Fibroblast of the aortic adventitia (primary cell): Measurements from ENCODE around the gene DNAH8. TPM values are rescaled to one million over a fixed set of nuclear protein-coding genes. Genes with fewer than 3 reads are reported as not detected.

Experiments used
- DNase-seq: peaks from one replicate; pipeline ENCODE4 v3.0.0-alpha.2; 2010; ENCODE audit warnings: low read depth
- H3K4me3 ChIP-seq: 2 replicates; pipeline ENCODE4 v1.5.1; 2011; ENCODE audit warnings: low read depth, mild to moderate bottlenecking, control low read depth, low read length, moderate library complexity
- total RNA-seq: library from RNA; depleted of rRNA; stranded (reverse); fragments of >200 nt; gene quantifications from 2 replicates; pipeline ENCODE4 v1.2.3, GENCODE V29; 2012; ENCODE audit warnings: low replicate concordance
- TF ChIP-seq, protein P1 (sequence below): IDR thresholded peaks from 2 replicates; pipeline ENCODE4 v1.5.1; 2011; ENCODE audit warnings: mild to moderate bottlenecking, low read length, control low read depth, inconsistent platforms; ENCODE audit not compliant: insufficient read depth

The DNAH8 gene
- total RNA-seq, 1 donor, result not detected

DNA sequence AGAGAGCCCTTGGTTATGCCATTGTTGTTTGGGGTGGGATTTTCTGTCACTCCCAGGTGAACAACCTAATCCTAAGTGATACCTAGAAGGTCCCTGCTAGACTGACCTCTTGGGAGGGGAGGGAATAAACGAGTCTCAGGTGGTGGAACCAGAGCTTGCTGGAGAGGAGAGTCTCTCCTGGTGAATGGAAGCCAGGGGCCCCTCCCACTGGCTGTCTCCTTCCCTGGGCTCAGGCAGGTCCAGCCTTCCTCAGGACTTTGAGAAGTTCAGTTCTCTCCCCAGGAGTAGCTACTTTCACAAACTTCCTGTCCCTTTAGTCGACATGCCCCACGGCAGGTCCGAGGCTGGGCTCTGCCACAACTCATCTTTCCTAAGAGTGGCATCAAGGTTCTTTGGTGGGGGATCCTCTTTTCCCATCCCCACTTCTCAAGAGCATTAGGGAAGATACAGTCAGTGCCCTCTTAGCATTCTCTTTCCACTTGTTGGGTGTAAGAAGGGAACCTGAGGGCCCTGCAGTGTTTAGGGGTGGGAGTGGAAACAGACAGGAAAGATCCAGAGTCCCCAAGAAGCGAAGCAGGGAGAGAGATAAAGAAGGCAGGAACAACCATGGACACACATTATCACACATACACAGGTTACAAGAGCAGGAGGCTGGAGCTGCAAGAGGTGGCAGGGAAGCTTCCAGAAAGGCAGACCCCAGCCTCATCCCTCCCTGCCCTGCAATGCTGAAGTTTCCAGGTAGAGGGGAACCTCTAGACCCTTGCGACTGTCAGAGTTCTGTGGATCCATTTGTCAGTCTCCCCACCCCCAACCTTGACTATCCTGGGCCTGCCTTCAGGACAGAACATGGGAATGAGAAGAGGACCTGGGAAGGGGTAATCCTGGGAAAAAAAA, 332.6 kb downstream of the DNAH8 start:
- no peak overlapping the region for H3K4me3 ChIP-seq
- no peak for DNase-seq
- TF ChIP-seq, protein P1, sequence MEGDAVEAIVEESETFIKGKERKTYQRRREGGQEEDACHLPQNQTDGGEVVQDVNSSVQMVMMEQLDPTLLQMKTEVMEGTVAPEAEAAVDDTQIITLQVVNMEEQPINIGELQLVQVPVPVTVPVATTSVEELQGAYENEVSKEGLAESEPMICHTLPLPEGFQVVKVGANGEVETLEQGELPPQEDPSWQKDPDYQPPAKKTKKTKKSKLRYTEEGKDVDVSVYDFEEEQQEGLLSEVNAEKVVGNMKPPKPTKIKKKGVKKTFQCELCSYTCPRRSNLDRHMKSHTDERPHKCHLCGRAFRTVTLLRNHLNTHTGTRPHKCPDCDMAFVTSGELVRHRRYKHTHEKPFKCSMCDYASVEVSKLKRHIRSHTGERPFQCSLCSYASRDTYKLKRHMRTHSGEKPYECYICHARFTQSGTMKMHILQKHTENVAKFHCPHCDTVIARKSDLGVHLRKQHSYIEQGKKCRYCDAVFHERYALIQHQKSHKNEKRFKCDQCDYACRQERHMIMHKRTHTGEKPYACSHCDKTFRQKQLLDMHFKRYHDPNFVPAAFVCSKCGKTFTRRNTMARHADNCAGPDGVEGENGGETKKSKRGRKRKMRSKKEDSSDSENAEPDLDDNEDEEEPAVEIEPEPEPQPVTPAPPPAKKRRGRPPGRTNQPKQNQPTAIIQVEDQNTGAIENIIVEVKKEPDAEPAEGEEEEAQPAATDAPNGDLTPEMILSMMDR, result no peak

- TF ChIP-seq, protein P1, result no peak
- DNase-seq, result no peak
- H3K4me3 ChIP-seq, result no peak within 1 kb of the TSS
Observed at GRCh38 chr6:39048481-39049399, 333.6 kb downstream of the DNAH8 start, which contains the start of gene GLP1R. Gene GLP1R (plus strand): TSS chr6:39048781. CDS start chr6:39048841, 60 bp downstream.

DNA sequence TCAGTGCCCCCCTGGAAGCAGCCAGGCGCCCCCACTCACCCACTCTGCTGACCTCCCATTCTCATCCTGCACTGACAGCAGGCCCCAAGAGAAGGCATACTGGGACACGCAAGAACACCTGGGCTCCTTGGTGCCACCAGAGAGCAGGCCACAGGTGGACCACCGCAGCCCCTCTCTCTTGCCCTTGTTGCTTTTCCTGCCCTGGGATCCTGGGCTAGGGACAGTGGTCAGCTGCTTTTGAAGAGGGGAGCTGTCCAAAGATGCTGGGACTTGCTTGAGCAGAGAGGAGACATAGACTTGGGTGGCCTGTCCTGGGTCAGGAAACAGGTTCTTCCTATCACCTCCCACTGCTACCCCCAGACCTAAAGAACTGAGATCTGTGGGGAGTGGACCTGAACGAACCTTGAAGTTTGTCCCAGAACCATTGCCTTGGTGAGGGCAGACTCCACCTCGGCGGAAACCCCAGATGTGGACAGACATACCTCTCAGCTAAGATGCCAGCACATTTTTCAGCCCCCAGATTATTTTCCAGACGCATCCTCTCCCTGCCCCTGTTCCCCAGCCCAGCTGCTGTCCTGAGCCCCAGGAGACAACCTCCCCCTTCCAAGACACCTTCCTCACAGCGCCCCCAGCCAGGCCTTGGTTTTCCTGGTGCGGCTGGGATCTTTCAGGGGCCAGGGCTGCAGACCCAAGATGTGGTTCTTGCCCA, 334.6 kb downstream of the DNAH8 start:
- TF ChIP-seq, protein P1, result no peak
- no peak for DNase-seq
- no peak overlapping the region for H3K4me3 ChIP-seq

DNA sequence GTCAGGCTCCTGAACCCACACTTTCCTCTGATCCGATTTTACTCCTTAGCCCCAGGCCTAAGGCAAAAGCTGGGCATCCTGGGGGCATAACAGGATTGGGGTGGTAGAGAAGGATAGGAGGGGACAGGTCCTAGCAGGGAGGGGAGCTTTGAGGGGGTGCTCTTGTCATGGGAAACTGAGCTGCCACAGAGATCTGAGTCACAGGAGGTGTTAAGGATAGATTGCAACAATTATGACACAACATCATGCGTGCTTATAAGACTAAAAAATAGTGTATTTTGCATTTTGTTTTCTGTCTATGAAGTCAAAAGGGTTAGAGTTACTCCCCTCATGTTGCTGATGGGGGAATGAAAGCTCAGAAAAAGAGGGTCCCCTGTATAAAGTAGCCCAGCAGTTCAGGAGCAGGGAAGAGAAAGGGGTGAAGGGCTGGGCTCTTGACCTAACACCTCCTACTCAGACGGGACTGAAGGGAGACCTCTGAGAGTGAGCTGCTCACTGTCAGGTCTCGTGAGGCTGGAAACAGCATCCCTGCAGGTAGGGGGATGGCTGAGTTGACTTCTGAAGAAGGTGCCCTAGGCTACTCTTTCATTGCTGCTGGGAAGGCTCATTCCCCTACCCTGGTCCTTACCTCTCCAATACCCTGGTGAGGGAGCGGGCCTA, 335.5 kb downstream of the DNAH8 start:
- H3K4me3 ChIP-seq, result no peak overlapping the region
- TF ChIP-seq, protein P1, result no peak
- DNase-seq, result no peak

- no peak overlapping the region for H3K4me3 ChIP-seq
- TF ChIP-seq, protein P1, result no peak
- no peak for DNase-seq
Observed at GRCh38 chr6:39051399-39052122, 336.4 kb downstream of the DNAH8 start.
